ENCODE data around the gene C15orf39. TPM values are rescaled to one million over a fixed set of nuclear protein-coding genes. Genes with fewer than 3 reads are reported as not detected.
"Not testable (repeated sequence)": the region's sequence is repeated elsewhere in the genome, so short reads cannot be mapped to it uniquely, and the experiment has no call there.

C15orf39 gene
- total RNA-seq, 3 donors from 2014 or later, result 22.2 to 32.5 (median 24.2) TPM

DNA sequence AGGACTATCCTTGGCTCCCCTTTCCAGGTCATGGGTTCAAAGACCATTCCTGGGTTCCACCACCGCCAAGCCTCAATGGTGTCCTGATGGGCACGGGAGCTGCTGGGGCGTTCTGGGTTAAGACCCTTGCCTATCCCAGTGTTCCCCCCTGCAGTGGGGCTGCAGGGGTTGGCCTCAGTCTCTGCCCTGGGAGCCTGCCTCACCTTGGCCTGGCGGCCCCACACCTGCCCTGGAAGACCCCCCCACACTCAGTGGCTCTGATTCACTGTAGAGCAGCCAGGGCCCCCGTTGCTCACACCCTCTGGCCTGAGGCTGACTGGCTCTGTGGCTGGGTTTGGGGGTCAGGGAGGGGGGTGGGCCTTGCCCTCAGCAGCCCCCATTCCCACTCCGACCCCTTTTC is 22.0 kb downstream of the C15orf39 start:
- TF ChIP-seq, protein P1, sequence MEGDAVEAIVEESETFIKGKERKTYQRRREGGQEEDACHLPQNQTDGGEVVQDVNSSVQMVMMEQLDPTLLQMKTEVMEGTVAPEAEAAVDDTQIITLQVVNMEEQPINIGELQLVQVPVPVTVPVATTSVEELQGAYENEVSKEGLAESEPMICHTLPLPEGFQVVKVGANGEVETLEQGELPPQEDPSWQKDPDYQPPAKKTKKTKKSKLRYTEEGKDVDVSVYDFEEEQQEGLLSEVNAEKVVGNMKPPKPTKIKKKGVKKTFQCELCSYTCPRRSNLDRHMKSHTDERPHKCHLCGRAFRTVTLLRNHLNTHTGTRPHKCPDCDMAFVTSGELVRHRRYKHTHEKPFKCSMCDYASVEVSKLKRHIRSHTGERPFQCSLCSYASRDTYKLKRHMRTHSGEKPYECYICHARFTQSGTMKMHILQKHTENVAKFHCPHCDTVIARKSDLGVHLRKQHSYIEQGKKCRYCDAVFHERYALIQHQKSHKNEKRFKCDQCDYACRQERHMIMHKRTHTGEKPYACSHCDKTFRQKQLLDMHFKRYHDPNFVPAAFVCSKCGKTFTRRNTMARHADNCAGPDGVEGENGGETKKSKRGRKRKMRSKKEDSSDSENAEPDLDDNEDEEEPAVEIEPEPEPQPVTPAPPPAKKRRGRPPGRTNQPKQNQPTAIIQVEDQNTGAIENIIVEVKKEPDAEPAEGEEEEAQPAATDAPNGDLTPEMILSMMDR (IDR thresholded peaks at IDR 0.05), result no peak
- ATAC-seq (no peak), DNase-seq (no peak)
- intact Hi-C loops (cut with DNase I, micrococcal nuclease), result no loop called here
- Histone ChIP-seq H3K4me1 (ENCODE audit: low read depth) (no peaks in the 10 kb centered on the region), H3K36me3 (ENCODE audit: low read depth) (no peaks in the 10 kb centered on the region), H3K9me3 (no peaks in the 10 kb centered on the region), H3K4me3 (no peak overlapping the region)

DNA sequence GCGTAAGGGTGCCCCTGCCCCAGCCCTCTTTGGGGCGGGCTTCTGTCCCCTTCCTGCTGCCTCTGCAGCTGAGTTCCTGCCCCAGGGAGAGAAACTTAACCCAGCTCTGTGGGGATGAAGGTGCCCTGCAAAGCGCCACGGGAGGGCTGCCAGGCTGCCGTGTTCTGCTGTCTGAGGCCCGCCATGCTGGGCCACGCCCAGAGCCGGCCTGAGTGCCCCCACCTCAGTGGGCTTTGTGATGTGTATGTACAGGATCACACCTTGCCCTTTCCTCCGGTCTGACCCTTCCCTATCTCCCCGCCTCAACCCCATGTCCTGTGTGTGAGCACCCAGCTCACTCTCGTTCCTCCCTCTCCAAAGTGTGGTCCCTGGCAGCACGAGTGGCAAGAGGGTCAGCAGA is 22.6 kb downstream of the C15orf39 start:
- Histone ChIP-seq H3K4me3 (no peak overlapping the region), H3K9me3 (no peaks in the 10 kb centered on the region), H3K4me1 (ENCODE audit: low read depth) (no peaks in the 10 kb centered on the region), H3K36me3 (ENCODE audit: low read depth) (no peaks in the 10 kb centered on the region)
- DNase-seq (no peak), ATAC-seq (no peak)
- intact Hi-C loops (cut with DNase I, micrococcal nuclease), result no loop called here
- TF ChIP-seq, protein P1 (IDR thresholded peaks at IDR 0.05), result no peak

DNA sequence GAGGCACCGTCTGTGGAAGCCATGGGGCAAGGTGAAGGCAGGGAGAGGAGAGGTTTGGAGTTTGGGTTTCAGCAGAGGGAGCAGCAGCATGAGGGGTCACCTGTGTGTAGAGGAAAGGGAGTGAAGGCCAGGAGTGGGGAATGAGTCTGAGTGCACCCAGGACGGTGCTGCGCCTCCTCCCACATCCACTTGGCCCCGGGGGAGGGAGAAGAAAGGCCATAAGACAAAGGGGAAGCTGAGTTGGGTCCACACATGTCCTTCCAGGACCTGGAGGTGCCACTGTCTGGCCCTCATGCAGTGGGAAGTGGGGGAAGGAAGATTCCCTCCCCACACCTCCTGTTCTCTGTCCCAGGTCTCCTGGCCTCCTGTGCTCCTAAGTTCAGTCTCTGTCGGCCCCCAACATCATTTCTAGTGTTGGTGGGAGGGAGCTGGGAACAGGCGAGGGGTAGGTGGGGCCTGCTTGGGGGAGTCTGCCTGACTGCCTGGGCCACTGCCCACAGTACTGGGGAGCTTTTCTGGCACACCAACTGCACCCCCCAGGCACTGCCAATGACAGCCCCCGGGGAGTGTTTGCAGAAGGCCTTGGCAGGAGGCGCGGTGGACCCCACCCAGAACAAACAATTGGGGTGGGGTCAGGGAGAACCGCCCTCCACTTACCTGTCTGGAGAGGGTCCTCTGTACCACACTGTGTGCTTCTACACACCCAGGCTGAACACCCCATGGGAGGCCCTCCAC is 23.6 kb downstream of the C15orf39 start:
- peak in 1 of 3 donors; percentile 43 for DNase-seq
- H3K9me3 ChIP-seq; H3K4me3 ChIP-seq; H3K36me3 ChIP-seq (ENCODE audit: low read depth); intact Hi-C loops (cut with DNase I, micrococcal nuclease); H3K4me1 ChIP-seq (ENCODE audit: low read depth): not testable (repeated sequence)
- peak; percentile 21 for ATAC-seq

DNA sequence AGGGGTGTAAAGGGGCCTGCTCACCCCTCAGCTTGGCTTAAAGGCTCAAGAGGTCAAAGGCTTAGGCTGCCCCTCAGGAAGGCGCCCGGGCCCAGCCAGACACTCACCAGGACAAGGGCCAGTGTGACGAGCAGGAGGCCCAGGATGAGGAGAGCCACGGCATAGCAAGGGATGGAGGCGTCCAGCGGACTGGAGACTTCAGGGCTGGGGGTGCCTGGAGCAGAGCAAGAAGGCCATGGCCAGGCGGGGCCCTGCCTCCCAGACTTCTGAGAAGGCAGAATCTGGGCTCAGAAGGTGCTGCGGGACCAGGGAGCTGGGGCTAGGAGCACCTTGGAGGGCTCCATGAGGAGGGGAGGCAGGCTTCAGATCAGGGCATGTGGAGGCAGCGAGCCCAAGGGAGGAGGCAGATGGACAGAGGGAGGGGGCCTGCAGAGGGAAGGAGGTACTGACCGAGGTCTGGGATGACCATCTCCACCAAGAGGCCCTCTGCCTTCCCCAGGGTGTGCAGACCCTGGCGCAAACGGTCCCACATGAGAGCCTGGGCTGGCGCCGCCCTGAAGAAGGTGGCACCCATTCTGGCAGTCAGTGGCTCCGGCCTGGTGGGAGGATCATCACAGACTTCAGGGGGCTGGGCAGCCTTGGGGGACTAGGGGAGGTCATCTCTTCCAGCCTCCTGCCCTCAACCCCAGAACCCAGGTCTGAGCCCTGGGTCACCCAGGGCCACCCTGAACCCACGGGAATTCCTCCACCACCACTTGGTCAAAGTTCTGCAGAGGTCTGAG is 24.5 kb downstream of the C15orf39 start:
- DNase-seq (peak in 1 of 3 donors; percentile 37), ATAC-seq (no peak)
- Histone ChIP-seq H3K9me3 (no peaks in the 10 kb centered on the region), H3K4me1 (ENCODE audit: low read depth) (no peaks in the 10 kb centered on the region), H3K36me3 (ENCODE audit: low read depth) (no peaks in the 10 kb centered on the region), H3K4me3 (no peak overlapping the region)
- TF ChIP-seq, protein P1 (IDR thresholded peaks at IDR 0.05), result no peak
- intact Hi-C loops (cut with DNase I, micrococcal nuclease), result no loop called here

DNA sequence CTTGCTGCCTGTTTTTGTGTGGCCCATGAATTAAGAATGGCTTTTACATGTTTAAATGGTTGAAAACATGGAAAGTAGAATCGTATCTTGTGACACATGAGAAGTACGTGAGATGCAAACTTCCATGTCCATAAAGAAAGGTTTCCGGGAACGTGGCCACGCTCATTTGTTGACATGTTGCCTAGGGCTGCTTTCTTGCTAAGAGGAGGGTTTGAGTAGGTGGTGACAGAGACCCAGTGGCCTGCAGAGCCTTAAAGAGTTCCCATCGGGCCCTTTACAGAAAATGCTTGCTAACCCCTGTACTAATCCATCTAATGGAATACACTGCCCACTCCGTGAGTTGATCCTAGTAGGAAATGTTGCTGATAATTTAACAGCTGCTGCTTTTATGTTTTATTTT is 25.4 kb downstream of the C15orf39 start:
- DNase-seq; H3K4me3 ChIP-seq; intact Hi-C loops (cut with DNase I, micrococcal nuclease); ATAC-seq; H3K4me1 ChIP-seq (ENCODE audit: low read depth); H3K9me3 ChIP-seq; H3K36me3 ChIP-seq (ENCODE audit: low read depth): not testable (repeated sequence)

DNA sequence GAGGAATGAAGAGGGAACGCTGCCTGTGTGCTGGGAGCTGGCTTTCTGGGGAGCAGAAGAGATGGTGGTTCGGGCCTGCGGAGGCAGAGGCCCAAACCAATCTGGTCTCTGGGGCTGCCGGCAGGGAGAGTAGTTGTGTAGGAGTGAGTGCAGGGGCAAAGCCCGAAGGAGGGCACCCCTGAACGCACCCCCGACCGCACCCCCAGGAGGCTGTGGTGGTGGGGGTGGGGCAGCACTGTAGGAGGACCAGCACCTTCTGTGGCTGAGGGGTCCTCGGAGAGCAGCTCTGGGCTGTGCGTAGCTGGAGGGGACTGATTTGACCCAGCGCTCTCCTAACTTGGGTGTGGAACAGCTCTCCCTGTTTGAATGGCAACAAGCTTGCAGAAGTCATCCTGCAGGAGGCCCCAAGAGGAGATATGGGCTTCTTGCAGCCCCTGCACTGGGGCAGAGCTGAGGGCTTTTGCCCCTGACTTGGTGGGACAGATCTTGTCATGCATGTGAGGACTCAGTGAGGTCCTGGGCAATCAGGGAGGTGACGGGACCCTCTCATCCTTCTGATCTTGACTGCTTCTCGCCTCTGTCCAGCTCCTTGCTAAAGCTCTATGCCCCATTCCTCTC is 26.1 kb downstream of the C15orf39 start:
- H3K9me3 ChIP-seq, result no peaks in the 10 kb centered on the region
- TF ChIP-seq, protein P1 (IDR thresholded peaks at IDR 0.05), result no peak
- H3K4me1 ChIP-seq (ENCODE audit: low read depth), result no peaks in the 10 kb centered on the region
- no peaks in the 10 kb centered on the region for H3K36me3 ChIP-seq (ENCODE audit: low read depth)
- DNase-seq, result no peak
- no peak overlapping the region for H3K4me3 ChIP-seq
- ATAC-seq, result no peak
- intact Hi-C loops (cut with DNase I, micrococcal nuclease), result no loop called here

All from mucosa of descending colon (tissue), 3 donors.